NT2/D1 (cell line): ENCODE results near the gene FKBP10.

Experiments used
- SUZ12 ChIP-seq: IDR thresholded peaks from 2 replicates; pipeline ENCODE4 v1.6.1; 2011; ENCODE audit not compliant: insufficient read length, insufficient read depth; ENCODE audit errors: extremely low read depth
- YY1 ChIP-seq: IDR thresholded peaks from 2 replicates; pipeline ENCODE4 v1.6.1; 2011; ENCODE audit not compliant: insufficient read length, insufficient read depth
- ZNF274 ChIP-seq: IDR thresholded peaks from 2 replicates; pipeline ENCODE4 v1.6.1; 2011; ENCODE audit warnings: mild to moderate bottlenecking, low read depth, low read length

DNA sequence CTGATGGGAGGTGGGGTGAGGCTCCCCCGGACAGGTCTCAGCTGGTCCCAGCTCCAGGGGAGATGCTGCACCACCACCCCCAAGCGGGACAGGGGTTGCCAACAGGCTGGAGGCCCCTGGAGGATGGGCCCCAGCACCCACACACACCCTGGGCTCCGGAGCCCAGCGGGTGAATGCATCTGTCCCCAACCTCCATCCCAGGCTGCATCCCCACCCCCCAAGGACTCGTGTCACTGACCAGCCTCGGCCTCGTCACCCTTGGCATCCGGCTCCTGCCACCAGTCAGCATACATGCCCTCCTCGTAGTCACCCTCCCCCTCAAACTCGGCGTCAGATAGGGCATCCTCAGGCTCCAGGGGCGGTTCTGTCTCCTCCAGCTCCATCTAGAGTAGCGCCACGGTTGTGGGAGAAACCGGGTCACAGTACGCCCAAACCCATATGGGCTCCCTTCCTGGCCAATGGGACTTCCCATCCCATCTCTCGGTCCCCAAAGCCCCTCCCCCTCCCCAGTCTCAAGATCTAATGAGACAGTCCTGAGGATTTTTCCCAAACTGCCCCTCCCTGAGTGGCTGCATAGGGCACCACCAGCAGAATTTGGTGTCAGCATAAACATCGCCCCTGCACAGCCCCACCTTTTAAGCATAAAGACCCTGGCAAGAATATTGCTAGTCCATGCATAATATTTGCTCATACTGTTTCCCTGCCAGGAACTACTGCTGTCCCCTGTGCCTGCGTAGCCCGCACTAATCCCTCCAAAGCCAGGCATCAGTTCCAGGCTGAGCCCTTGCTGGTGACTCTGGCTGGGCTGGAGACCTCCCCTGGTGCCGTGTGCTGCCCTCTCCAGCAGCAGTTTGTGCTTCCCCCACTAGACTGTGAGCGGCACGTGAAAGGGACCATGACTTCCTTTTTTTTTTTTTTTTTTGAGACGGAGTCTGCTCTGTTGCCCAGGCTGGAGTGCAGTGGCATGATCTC is 9.5 kb upstream of the FKBP10 start:
- TF ChIP-seq ZNF274 = no peak
- no peak for TF ChIP-seq SUZ12
- TF ChIP-seq YY1 = no peak
